Stimulated activated CD4-positive, alpha-beta T cell treated with anti-CD3 and anti-CD28 coated beads, Interleukin-12 subunit alpha, Interleukin-12 subunit beta, amount 100 ng/mL, for 24 hours (primary cell): ENCODE results near the gene SOCS7.

Experiments used
- DNase-seq, 2 experiments: peaks; one replicate each; pipeline ENCODE4 v3.0.0-alpha.2; 2020; ENCODE audit warnings: low read depth in 2 of 2

Gene SOCS7

DNA sequence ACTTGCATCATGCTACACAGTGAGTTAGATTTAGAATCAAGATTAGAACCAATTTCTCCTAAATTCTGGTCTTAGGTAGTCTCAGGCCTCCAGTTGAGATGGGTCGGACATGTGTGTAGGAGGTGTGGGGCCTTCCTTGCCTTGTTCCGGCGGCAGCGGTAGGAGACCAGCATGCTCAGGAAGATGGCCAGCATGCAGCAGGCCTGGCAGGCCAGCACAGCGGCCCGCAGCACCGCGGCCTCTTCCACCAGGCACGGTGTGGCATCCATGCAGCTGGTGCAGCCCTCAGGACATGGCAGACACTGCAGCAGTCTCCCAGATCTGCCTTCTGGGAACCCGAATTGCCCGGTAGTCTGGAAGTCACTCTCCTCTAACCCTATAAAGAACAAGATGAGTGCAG is 14.8 kb upstream of the SOCS7 start:
- no peak for DNase-seq

DNA sequence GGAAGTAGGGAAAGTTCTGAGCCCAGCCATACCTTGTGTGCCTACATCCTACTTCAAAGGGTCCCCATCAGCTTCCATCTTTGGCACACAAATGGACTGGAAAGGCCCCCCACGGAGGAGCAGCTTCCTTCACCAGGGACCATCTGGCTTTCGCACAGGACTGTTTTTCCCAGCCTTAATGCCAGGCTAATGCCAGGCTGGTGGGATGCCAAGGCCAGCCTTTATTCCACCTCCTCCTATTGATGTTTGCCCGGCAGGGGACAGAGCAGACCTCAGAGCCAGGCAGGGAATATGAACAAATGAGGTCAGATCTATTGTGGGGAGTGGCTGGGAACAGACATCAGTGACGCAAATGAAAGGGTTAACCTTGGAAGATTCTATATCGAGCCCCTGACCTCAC is 13.6 kb upstream of the SOCS7 start:
- DNase-seq = no peak

DNA sequence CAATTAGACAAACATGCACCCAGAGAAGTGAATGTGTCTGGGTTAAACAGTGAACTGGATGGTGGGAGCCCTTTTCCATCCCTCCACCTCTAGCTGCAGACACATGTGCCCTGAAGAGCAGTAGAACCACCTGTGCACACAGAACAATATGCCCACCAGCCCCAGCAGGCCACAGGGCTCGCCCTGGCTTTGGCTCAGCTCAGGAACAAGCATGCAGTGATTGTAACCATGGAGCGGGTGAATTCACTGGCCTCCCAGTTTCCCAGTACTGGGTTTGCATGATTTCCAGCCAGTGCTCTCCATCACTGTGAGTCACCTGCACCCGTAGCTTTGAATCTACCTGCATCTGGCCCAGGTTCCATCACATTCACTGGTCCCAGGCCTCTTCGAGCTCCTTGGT is 13.1 kb upstream of the SOCS7 start:
- no peak for DNase-seq

GRCh38 chr17:38339891-38340290 is 11.8 kb upstream of the SOCS7 start:
- DNase-seq = no peak

DNA sequence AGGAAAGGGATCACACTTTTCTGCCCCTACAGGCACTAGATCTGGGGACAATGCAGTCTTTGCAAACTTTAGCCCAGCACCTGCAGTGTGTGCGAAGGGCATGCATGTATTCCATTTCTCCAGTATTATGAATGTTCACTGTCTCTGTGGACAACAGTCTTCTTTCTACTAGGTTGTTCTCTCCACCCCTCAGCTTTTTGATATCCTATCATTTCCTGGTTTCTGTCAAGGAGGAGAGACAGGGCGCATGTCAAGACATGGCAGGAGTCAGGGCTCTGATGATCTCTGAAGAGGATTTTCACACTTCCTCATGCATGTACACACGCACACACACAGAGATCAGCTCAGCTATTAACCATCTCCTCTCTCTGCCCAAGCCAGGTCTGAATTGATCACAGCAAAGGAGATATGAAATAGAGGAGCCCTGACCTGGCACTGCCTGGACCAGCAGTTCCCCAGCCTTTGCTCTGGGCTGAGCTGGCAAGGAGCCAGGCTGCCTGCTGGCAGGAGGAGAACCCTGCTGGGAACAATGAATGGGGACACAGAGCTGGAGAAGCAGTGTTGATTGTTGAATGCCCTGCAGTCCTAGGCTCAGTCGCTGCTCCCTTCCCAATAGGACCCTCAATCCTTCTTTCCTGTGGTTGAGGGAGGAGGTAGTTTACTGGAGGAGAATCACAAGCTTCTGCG is 10.5 kb upstream of the SOCS7 start:
- DNase-seq = no peak

GRCh38 chr17:38342886-38343607 is 8.6 kb upstream of the SOCS7 start:
- DNase-seq = no peak

GRCh38 chr17:38343608-38344419 is 7.8 kb upstream of the SOCS7 start, which contains the start of gene GPR179:
Gene GPR179 (minus strand): TSS chr17:38343956. CDS start chr17:38343789, 167 bp downstream.
- DNase-seq = no peak

- DNase-seq = no peak
These were observed 7.3 kb upstream of the SOCS7 start for GRCh38 chr17:38344420-38344745.

- no peak for DNase-seq
These were observed 5.9 kb upstream of the SOCS7 start for GRCh38 chr17:38345743-38346142.

DNA sequence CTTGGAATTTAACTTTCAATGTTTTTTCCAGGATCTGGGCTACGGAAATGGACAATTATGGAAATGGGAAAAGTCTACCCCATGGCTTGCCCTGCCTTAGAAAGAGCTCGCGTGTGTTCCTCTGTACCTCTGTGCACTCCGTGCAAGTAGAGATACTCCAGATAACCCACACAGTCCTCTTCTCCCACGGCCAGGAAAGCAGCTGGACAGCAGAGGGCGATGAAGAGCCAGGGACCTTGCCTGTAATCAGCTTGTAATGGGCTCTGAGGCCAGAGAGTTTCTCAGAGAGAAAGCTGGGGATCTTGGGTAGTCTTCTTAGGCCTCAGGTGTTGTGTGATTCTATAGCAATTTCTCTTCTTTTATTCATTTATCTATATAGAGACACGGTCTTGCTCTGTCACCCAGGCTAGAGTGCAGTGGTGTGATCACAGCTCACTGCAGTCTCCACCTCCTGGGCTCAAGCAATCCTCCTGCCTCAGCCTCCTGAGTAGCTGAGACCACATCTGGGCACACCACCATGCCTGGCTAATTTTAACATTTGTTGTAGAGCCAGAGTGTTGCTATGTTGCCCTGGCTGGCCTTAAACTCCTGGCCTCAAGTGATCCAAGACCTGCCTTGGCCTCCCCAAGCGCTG is 2.4 kb upstream of the SOCS7 start:
- peak; percentile 69 to 80 for DNase-seq

DNA sequence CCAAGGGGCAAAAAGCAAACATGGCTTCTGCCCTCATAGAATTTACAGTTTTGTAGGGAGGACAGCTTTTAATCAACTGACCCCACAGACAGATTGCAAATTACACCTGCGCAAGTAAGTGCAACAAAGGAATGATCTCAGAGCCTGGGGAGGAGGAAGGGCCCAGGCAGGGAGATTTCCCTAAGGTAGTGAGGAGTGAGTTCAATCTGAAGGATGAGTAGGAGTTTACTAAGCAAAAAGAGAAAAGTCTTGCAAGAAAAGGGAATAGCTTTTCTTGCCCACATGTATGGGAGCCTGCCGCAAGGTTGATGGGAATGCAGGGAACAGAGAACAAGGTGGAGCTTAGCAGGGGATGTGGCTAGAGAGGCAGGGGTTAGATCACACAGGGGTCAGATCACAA is 1.6 kb upstream of the SOCS7 start:
- DNase-seq = no peak

DNA sequence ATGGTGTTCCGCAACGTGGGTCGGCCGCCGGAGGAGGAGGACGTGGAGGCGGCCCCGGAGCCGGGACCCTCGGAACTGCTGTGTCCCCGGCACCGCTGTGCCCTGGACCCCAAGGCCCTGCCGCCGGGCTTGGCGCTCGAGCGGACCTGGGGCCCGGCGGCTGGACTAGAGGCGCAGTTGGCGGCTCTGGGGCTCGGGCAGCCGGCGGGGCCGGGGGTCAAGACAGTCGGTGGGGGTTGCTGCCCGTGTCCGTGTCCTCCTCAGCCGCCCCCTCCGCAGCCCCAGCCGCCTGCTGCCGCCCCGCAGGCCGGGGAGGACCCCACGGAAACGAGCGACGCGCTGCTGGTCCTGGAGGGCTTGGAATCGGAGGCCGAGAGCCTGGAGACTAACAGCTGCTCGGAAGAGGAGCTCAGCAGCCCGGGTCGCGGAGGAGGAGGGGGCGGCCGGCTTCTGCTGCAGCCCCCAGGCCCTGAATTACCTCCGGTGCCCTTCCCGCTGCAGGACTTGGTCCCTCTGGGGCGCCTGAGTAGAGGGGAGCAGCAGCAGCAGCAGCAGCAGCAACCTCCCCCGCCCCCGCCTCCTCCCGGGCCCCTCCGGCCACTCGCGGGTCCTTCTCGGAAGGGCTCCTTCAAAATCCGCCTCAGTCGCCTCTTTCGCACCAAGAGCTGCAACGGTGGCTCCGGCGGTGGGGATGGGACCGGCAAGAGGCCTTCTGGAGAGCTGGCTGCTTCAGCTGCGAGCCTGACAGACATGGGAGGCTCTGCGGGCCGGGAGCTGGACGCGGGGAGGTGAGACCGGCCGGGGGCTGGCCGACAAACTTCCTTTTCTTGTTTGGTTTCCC is 821 bp downstream of the SOCS7 start:
- peak in 1 of 2 experiments; percentile 6 for DNase-seq

GRCh38 chr17:38353086-38353604 is 1.5 kb downstream of the SOCS7 start:
- no peak for DNase-seq

GRCh38 chr17:38353668-38354067 is 2.0 kb downstream of the SOCS7 start:
- no peak for DNase-seq

- no peak for DNase-seq
These were observed 2.8 kb downstream of the SOCS7 start for GRCh38 chr17:38354466-38354865.

- no peak for DNase-seq
These were observed 3.6 kb downstream of the SOCS7 start for GRCh38 chr17:38355251-38355650.

- no peak for DNase-seq
These were observed 6.0 kb downstream of the SOCS7 start for GRCh38 chr17:38357486-38358123.

DNA sequence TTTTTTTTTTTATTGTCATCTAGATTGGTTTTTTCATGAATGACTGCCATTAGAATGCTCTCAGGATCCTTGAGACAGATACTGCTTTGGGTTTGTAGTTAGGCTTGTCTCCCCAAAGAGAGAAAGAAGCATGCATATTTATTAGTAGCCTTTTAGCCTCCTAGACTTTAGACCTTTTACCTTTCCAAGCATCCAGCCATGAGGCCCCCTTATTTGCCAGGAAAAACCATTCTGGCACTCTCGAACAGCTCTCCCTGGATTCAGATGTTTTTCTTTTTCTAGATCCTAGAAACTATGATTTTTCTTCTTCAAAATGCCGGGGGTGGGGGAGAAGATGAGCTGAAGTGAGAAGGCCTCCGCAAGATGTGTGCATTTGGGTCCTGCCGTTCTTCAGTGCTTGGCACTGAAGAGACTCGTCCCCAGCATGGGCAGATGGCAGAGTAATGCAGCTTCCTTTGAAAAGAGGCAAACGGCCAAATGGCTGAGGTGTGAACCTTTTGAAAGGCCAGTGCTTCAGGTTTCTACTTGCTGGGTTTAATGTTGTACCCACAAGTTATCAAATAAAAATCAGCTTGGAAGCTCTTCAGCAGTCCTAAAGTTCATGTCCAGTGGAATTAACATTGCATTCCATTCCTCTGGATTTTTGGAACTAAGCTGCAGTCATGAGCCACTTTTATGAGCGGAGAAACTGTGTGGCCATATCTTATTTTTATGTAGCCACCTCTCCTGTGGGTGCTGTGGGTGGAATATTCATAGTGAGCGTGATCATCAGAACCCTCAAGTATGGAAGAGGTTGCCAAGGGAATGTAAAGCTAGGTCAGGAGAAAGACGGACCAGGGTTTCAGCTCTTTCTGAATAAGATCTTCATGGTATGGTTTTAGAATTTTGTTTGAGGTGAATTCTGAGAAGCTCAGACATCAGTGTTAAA is 7.2 kb downstream of the SOCS7 start:
- DNase-seq = no peak

GRCh38 chr17:38361694-38362465 is 10.2 kb downstream of the SOCS7 start:
- no peak for DNase-seq
